Skeletal muscle cell (primary cell): ENCODE results near the gene RIOK2.
"Not testable (repeated sequence)": the region's sequence is repeated elsewhere in the genome, so short reads cannot be mapped to it uniquely, and the experiment has no call there.

Experiments used
- DNase-seq: peaks from one replicate; pipeline ENCODE4 v3.0.0-alpha.2; 2010; ENCODE audit warnings: low read depth
- H3K4me3 ChIP-seq: 2 replicates; pipeline ENCODE4 v1.5.1; 2011; ENCODE audit warnings: low read depth, mild to moderate bottlenecking, control low read depth, low read length, moderate library complexity

The RIOK2 gene

DNA sequence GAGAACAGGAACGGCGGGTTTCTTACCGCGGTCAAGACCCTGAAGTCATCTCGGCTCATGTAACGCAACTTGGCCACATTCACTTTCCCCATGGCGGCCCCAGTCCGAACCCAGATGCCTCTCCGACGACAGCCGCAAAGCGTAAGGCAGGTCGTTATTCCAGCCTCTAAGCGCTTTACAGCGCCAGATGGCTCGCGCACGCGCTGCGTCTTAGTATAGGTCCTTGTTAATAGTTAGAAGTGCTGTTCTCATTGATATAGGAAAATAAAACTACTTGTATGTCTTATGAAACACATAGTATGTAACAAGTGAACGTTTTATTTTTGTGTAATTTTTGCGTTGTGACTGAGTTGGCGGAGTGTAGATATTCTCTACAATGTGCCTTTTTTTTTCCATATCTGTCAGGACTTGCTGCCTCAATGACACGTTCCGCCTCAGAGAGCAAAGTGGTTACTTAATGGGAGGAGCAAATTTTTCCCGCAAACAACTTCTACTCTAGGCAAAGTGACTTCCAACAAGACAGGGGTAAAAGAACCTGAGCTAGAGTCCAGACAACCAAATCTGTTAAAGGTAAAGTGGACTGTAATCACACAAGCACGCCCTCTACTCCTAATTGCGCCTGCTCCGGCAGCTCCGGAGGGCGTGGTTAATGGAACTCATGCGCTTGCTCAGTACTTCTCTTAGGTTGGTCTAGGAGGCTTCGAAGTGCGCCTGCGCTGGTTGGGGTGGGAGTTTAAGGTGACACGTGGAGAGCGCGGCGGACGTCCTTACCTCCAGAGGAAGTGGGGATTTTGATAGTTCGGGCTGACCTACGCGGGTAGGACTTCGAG is at the start of gene RIOK2:
Gene RIOK2, minus strand, starts transcription at position 148 of the 830 bp plus-strand sequence. Its CDS starts 56 bp downstream, at position 92.
- peak within 1 kb of the TSS; percentile 93 for H3K4me3 ChIP-seq
- peak; percentile 80 for DNase-seq

DNA sequence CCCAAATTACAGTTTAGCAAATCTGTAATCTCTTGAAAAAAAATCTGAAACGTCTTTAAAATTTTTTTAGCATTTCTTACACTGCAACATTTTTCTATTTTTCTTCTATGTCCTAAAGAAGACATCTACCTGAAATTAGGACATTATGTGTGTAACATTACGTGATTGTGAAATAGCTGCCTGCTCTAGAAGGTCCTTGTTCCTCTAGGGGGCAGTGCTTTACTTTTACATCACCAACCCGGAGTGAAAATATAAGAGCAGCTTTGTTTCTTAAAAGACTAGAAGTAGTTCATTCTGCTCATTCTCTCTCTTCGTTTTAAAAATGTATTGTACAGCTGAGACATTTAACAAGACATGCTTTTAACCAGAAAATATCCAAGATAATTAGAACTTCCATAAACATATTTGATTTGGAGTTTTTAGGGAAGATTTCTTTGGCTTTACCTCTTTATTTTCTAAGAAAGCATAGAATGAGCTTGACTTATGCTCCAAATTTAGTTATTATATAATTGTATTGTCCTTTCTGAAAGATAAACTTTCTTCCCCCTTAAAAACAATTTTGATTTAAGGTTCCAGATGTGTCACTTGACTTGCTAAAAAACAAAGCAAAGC is 48.1 kb upstream of the RIOK2 start:
- no peak overlapping the region for H3K4me3 ChIP-seq
- DNase-seq = peak; percentile 52

DNA sequence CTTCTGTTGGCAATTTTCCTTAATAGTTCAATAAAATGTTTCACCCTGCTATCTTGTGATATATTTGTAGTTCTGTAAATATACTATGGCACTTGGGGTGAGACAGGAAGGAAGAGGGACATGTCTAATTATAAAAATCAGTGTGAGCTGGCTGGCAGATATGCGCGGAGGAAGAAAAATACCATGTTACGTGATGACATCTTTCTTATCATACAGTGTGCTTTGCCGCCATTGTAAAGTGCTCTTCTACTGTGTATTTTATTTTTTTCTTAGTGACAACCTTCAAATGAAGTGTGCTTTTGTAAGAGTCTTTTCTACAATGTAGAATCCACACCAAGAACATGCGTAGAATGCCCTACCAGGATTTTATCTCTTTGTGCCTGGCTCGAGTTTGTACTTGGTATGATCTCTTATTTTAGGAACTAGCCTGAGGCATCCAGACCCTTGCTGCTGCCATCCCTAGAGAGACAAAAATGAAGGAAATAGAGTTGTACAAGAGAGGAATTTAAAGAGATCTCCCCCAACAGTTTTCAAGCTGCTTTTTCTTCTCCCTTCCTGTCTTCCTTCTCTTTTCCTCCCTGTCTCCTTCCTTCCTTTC is 46.7 kb upstream of the RIOK2 start:
- no peak for DNase-seq
- H3K4me3 ChIP-seq = no peak overlapping the region

DNA sequence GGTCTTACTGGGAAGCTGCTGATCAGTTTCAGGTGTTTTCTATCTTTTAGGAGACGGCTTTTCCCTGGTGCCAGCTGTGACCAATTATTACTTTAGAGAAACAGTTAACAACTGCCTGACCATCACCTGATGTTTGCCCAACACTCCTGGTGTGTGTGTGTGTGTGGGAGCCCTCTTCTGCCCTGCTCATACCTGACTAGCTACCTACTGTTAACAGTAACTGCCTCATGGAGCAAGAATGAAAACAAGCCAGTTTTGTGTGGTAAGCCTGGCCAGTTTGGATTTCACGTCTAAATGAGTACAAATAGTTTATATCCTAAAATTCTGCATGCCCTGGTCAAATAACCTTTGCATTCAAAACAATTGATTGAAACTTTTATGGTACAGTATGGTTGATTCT is 46.1 kb upstream of the RIOK2 start:
- H3K4me3 ChIP-seq = no peak overlapping the region
- DNase-seq = no peak

DNA sequence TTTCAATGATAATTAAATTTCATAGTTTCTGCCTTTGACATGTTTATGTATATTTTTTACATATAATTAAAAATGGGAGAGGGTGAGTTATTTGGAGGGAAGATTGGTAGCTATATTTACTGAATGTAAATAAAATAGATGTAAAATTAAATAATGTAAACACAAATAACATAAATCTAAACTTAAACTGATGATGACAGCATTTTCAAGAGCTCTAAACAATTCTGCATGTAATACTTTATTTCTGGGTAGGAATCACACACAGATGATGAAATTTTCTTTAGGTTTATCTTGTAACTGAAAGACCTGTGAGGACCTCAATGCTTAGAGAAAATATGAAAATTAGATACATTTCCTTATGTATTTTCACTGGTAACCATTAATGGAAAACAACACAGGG is 42.2 kb upstream of the RIOK2 start:
- no peak for DNase-seq
- no peak overlapping the region for H3K4me3 ChIP-seq

DNA sequence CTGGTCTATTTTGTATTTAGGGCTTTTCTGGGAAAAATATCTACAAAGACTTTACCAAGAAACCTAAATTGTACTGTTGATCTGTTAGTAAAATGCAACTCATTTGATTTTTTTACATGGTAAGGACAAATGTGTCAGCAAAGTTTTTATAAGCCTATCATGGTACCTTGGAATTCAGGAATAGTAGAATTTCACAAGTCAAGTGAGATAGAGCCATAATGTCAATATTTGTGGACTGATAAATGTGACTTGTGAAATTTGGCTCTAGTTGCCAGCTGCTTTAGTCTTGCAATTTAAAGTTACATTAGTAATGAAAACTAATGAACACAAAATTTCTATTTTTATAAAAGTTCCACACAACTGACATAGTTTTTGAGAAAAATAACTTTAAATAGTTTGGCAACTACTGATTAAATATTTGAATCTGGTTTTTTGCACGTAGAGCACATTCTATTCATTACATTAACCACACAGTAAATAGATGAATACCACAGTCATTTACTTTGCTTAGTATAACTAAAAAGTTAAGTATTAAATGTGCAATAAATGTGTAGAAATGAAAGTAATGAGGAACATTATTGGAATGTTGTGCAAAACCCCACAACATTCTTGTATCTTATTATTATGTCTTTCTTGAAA is 41.2 kb upstream of the RIOK2 start:
- no peak overlapping the region for H3K4me3 ChIP-seq
- DNase-seq = no peak

DNA sequence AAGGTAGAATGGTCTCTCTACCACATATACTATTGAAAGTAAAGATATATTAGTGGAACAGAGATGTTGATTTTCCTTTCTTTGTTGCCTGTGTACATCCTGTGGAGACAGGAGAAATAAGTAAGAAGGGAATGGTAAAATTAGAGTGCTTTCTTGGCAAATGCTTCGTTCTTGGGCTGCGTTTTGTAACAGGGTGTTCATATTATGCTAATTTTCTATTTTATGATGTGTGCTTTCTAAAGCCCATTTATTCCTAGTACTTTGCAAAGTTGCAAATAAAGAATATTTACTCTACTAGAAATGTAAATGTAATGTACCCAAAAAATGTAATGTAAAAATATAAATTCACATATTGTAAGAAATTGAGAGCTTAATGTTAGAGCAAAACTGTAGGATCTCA is 40.5 kb upstream of the RIOK2 start:
- H3K4me3 ChIP-seq = no peak overlapping the region
- DNase-seq = no peak

DNA sequence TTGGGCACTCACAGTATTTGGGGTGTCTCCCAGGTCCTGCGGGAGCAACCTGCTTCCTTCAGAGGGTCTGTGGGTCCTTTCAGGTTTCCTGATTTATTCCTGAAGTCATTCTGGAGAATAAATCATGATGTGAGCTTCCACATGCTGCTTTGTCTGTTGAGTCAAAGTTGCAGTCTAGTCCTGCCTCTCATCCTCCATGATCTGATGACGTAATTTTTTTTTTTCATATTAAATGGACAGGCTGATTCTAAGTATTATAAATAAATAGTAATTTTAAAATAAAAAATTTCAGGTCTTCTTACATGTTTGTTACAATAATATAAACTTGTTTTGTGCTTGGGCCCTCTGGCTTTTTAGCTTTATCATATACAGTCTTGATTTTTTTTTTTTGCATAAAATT is 26.3 kb upstream of the RIOK2 start:
- no peak for DNase-seq
- no peak overlapping the region for H3K4me3 ChIP-seq

DNA sequence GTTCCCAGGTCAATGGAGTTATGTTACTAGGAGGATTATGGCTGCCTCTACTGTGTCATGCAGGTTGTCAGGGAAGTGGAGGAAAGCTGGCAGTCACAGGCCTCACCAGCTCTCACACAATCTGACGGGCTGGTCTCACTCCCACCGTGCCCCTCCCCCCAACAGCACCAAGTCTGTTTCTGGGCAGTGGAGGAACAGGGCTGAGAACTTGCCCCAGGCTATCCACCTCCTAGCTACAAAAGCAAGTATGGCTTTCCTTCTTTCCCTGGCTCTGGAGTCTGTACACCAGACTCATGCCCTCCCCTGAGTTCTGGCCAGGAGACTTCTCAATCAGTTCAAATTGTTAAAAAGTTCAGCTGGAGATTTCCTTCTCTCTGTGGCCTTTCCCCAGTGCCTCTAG is 25.7 kb upstream of the RIOK2 start:
- no peak overlapping the region for H3K4me3 ChIP-seq
- DNase-seq = no peak

DNA sequence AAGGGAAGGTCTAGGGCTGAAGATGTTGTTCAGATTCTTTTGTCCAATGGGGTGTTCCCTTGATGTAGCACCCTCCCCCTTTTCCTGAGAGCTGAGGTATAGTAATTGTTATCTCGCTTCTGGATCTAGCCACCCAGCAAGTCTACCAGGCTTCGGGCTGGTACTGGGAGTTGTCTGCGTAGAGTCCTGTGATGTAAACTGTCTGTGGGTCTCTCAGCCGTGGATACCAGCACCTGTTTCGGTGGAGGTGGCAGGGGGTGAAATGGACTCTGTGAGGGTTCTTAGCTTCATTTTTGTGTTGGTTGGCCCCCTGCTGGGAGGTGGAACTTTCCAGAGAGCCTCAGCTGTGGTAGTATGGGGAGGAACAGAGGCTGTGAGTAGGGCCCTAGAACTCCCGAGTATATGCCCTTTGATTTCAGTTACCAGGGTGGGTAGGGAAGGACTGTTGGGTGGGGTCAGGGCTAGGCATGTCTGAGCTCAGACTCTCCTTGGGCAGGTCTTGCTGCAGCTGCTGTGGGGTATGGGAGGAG is 25.2 kb upstream of the RIOK2 start:
- H3K4me3 ChIP-seq = no peak overlapping the region
- no peak for DNase-seq

DNA sequence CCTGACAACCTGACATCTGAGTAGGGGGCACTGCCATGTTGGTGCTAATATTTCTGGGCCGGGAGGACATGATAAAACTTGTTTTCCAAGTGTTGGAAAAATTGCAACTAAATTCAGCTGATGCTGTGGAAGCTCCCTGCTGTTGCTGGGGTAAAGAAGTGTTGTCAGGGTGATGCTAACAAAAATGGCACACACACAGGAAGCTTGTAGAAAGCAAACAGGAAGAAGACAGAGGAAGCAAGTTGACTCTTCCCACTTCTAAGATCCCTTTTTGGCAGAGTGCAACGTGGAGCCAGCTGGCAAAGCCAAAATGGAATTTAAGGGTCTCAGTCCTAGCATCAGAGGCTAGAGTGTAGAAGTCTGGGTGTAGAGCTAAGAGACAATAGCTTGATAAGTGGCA is 11.3 kb upstream of the RIOK2 start:
- H3K4me3 ChIP-seq = no peak overlapping the region
- no peak for DNase-seq

DNA sequence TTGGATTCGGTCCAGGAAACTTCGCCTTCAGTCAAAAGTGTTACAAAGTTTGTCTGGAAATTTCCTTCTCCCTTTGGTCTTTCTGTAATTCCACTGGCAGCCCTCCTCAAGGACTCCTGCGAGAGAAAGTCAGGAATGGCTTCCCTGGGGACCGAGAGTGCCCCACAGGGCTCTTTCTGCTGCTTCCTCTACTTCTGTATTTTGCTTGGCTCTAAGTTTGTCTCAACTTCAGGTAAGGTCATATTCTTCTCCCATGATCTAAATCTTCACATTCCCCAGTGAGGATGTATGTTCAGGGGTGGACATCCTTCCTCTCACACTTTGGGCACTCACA is 10.3 kb upstream of the RIOK2 start:
- DNase-seq = no peak
- no peak overlapping the region for H3K4me3 ChIP-seq

DNA sequence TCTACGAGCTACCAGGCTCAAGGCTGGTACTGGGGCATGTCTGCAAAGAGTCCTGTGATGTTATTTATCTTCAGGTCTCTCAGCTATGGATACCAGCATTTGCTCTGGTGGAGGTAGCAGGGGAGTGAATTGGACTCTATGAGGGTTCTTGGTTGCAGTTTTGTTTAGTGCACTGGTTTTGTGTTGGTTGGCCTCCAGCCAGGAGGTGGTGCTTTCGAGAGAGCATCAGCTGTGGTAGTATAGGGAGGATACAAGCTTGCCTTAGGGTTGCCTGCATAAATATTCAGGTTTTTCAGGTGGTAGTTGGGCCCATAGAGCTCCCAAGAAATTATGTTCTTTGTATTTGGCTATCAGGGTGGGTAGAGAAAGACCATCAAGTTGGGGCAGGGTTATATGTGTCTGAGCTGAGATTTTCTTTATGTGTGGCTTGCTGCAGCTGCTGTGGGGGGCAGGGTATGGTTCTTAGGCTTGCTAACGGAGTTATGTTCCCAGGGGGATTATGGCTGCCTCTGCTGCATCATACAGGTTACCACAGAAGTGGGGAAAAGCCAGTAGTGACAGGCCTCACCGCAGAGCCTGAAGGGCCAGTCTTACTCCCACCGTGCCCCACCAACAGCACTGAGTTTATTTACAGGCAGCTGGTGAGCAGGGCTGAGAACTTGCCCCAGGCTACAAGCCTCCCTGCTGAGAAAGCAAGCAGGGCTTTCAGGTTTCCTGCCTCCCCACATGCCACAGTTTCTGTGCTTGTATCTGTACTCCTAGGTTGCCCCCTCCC is 9.7 kb upstream of the RIOK2 start:
- peak; percentile 4 for DNase-seq
- no peak overlapping the region for H3K4me3 ChIP-seq

DNA sequence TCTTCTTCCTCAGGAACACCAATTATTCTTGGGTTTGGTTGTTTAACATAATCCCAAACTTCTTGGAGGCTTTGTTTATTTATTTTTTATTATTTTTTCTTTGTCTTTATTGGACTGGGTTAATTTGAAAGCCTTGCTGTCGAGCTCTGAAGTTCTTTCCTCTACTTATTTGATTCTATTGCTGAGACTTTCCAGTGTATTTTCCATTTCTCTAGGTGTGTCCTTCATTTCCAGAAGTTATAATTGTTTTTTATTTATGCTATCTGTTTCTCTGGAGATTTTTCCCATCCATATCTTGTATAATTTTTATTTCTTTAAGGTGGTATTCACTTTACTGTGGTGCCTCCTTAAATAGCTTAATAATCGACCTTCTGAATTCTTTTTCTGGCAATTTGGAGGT is 8.8 kb upstream of the RIOK2 start:
- H3K4me3 ChIP-seq = no peak overlapping the region
- DNase-seq = no peak

DNA sequence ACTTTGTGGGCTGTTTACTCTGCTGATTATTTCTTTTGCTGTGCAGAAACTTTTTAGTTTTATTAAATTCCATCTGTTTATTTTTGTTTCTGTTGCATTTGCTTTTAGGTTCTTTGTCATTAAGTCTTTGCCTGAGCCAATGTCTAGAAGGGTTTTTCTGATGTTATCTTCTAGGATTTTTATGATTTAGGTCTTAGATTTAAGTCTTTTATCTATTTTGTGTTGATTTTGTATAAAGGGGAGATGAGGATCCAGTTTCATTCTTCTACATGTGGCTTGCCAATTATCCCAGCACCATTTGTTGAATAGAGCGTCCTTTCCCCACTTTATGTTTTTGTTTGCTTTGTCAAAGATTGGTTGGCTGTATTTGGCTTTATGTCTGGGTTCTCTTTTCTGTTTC is 6.5 kb upstream of the RIOK2 start:
- DNase-seq, H3K4me3 ChIP-seq: not testable (repeated sequence)

DNA sequence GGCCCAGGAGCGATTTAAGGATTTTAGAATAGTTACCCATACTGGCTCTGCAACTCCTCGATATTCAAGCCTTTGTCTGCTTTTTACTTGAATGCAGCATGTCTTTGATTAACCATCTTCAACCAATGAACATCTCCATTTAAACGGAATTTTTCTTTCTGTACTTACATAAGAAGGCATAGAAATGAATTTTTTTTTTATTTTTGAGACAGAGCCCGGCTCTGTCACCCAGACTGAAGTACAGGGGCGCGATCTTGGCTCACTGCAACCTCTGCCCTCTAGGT is 825 bp upstream of the RIOK2 start:
- H3K4me3 ChIP-seq = peak overlapping the region; percentile 93
- no peak for DNase-seq

DNA sequence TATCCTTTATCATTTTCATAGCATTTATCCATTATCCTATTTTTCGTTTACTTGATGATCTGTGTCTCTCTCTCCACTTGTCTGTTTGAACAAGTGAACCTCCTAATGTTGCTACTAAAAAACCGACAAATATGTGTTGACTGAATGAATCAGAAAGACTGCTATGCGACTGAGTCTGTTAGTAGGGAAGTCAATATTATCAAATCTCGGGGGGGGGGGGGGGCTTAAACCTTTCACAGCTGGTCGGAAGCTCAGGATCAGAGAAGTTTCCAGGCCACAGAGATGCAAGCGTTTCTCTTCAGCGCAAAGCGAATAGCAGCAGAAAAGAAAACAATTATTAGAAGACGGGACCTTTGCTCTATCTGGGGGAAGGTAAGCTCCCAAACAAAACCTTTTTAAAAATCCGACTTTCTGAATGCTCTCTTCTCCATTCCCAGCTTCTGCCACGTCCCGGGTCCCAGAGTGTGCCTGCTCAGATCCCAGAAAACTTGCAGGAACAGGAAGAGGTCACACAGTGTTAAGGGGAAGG is 412 bp downstream of the RIOK2 start:
- no peak for DNase-seq
- peak overlapping the region; percentile 93 for H3K4me3 ChIP-seq

DNA sequence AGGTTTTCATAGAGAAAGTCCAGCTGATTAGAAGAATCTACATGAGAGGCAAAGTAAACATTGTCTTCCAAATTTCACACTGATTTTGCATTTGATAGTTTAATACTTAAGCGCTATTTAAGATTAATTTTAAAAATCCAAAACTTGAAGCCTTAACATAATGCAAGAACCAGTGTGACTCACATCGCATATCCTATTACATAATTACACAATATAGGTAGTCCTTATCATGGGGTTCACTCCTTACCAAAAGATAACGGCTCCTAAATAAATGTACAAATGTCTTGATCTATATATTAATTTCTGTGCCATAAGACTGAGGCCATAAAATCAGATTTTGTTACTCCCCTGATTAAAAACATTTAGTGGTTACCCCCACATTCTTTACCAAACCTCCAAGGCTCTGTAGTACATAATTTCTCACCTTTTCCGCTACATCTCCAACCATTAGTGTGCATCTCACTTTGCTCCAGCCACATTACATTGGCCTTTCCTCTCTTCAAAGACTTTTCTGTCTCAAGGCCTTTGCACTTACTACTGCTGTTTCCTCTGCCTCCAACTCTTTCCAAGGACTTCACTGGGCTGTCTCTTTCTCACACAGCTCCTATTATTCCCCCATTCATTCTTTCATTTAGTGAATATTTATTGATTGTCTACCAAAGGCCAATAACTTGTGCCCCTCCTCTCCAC is 1.0 kb downstream of the RIOK2 start:
- DNase-seq = no peak
- H3K4me3 ChIP-seq = peak overlapping the region; percentile 93

DNA sequence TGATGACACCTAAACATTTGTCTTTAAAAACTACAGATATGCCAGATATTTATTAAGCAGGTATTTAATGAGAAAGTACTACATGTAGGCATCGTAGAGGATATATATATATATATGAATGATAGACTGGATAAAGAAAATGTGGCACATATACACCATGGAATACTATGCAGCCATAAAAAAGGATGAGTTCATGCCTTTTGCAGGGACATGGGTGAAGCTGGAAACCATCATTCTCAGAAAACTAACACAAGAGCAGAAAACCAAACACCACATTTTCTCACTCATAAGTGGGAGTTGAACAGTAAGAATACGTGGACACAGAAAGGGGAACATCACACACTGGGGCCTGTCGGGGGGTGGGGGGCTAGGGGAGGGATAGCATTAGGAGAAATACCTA is 3.6 kb downstream of the RIOK2 start:
- H3K4me3 ChIP-seq, DNase-seq: not testable (repeated sequence)
